HCT116 (cell line): ENCODE results near the gene ING4. TPM values are rescaled to one million over a fixed set of nuclear protein-coding genes. Genes with fewer than 3 reads are reported as not detected.
A peak's percentile ranks its signal among the peaks of the same experiment; 100 is the strongest.

Experiments
- ATAC-seq: fragments of 200-7000 bp; cut with Tn5 transposase; 2 replicates; pipeline ENCODE4 v1.9.1; 2020; ENCODE audit warnings: mild to moderate bottlenecking, moderate library complexity
- BruUV-seq: library from RNA; stranded (reverse); fragments of 400-500 nt; replicated peaks from 2 replicates; lab custom pipeline; 2021; lab: Mats Ljungman, UMichigan
- CTCF ChIA-PET: fragments of 300-600 bp; sonication (Branson Sonifier 250); formaldehyde crosslinking; loops from one replicate; lab custom pipeline; 2021; ENCODE audit warnings: antibody characterized with exemption; lab: Charles Lee
- POLR2A ChIA-PET: fragments of 300-600, 350-600 bp; sonication (Branson Sonifier 250); formaldehyde crosslinking; loops from one replicate; lab custom pipeline; 2021; ENCODE audit warnings: antibody characterized with exemption; lab: Charles Lee
- RAD21 ChIA-PET, 2 experiments: fragments of 300-600 bp; sonication (Branson Sonifier 250); formaldehyde crosslinking; loops; one replicate each; lab custom pipeline; 2023; ENCODE audit warnings: low total read pairs in 2 of 2; ENCODE audit not compliant: uncharacterized antibody in 2 of 2, unreplicated experiment in 2 of 2, low non-redundant PET in 1 of 2; lab: Charles Lee
- DNase-seq: peaks from one replicate; pipeline ENCODE4 v3.0.0-alpha.2; 2010; ENCODE audit warnings: low read depth, low spot score
- H2AFZ ChIP-seq: fragments of 200-600 bp; shearing (Covaris generic), sonication (generic); 2 replicates; pipeline ENCODE4 v1.6.1; 2017; ENCODE audit warnings: low read depth, mixed run types, mixed read lengths, antibody characterized with exemption, low read length; ENCODE audit not compliant: poor library complexity, severe bottlenecking
- H3K27ac ChIP-seq: 2 replicates; pipeline ENCODE4 v1.5.1; 2012; ENCODE audit warnings: low read depth, low read length
- H3K27me3 ChIP-seq: fragments of 200-600 bp; sonication (generic); 2 replicates; pipeline ENCODE4 v1.6.1; 2016; ENCODE audit warnings: mixed run types, low read length, mixed read lengths; ENCODE audit not compliant: insufficient read depth
- H3K36me3 ChIP-seq, 2 experiments: fragments of 200-500 bp in 1 of 2; fragments of 200-600 bp in 1 of 2; sonication (Bioruptor generic) in 1 of 2; sonication (generic) in 1 of 2; 2 replicates each; pipeline versions ENCODE4 v1.5.1 to v1.6.1; 2014 to 2016; ENCODE audit warnings: low read length in 2 of 2, inconsistent platforms in 1 of 2, mixed read lengths in 1 of 2, mixed run types in 1 of 2; ENCODE audit not compliant: insufficient read depth in 2 of 2, control insufficient read depth in 1 of 2
- H3K4me1 ChIP-seq, 2 experiments: fragments of 200-600 bp in 1 of 2; sonication (generic) in 1 of 2; 2 replicates each; pipeline versions ENCODE4 v1.5.1 to v1.6.1; 2012 to 2017; ENCODE audit warnings: low read length in 2 of 2, inconsistent platforms in 1 of 2, mild to moderate bottlenecking in 1 of 2, mixed read lengths in 1 of 2, mixed run types in 1 of 2, moderate library complexity in 1 of 2; ENCODE audit not compliant: insufficient read depth in 2 of 2, control insufficient read depth in 1 of 2
- H3K4me2 ChIP-seq: fragments of 200-600 bp; sonication (generic); 2 replicates; pipeline ENCODE4 v1.6.1; 2017; ENCODE audit warnings: mixed run types, low read length, mixed read lengths
- H3K4me3 ChIP-seq, 2 experiments: fragments of 200-600 bp in 1 of 2; sonication (generic) in 1 of 2; replicated peaks in 1 of 2; 2 replicates each; pipeline ENCODE4 v1.5.1; 2011 to 2016; ENCODE audit warnings: low read length in 2 of 2, control low read depth in 1 of 2, low read depth in 1 of 2, mild to moderate bottlenecking in 1 of 2, mixed read lengths in 1 of 2, mixed run types in 1 of 2
- H3K79me2 ChIP-seq: fragments of 200-600 bp; sonication (generic); 2 replicates; pipeline ENCODE4 v1.6.1; 2017; ENCODE audit warnings: mild to moderate bottlenecking, mixed run types, low read length, moderate library complexity, mixed read lengths; ENCODE audit not compliant: insufficient read depth
- H3K9ac ChIP-seq: fragments of 200-600 bp; sonication (generic); 2 replicates; pipeline ENCODE4 v1.6.1; 2016; ENCODE audit warnings: low read length, mixed read lengths
- H3K9me2 ChIP-seq: fragments of 200-600 bp; sonication (generic), shearing (Covaris generic); 2 replicates; pipeline ENCODE4 v1.6.1; 2017; ENCODE audit warnings: mixed run types, mild to moderate bottlenecking, moderate library complexity; ENCODE audit not compliant: insufficient read depth
- H3K9me3 ChIP-seq, 2 experiments: fragments of 200-500 bp in 1 of 2; fragments of 200-600 bp in 1 of 2; sonication (Bioruptor generic) in 1 of 2; sonication (generic) in 1 of 2; 2 replicates each; pipeline ENCODE4 v1.6.1; 2014 to 2017; ENCODE audit warnings: low read length in 2 of 2, mixed read lengths in 2 of 2, inconsistent platforms in 1 of 2, low read depth in 1 of 2, mild to moderate bottlenecking in 1 of 2, mixed run types in 1 of 2, moderate library complexity in 1 of 2; ENCODE audit not compliant: control insufficient read depth in 1 of 2, insufficient read depth in 1 of 2
- H4K20me1 ChIP-seq: fragments of 200-600 bp; sonication (generic), shearing (Covaris generic); 2 replicates; pipeline ENCODE4 v1.6.1; 2017; ENCODE audit warnings: mixed run types, mild to moderate bottlenecking, moderate library complexity; ENCODE audit not compliant: insufficient read depth
- CBX3 ChIP-seq: IDR thresholded peaks from 2 replicates; pipeline ENCODE4 v1.6.1; 2012; ENCODE audit warnings: low read depth
- CEBPB ChIP-seq: IDR thresholded peaks from 2 replicates; pipeline ENCODE4 v1.6.1; 2012; ENCODE audit warnings: low read depth
- EGR1 ChIP-seq: IDR thresholded peaks from 2 replicates; pipeline ENCODE4 v1.6.1; 2012; ENCODE audit warnings: low read depth
- EZH2 ChIP-seq: fragments of 200-600 bp; sonication (generic); IDR thresholded peaks from 2 replicates; pipeline ENCODE4 v1.6.1; 2017; ENCODE audit warnings: antibody characterized with exemption, mixed run types
- JUND ChIP-seq: IDR thresholded peaks from 2 replicates; pipeline ENCODE4 v1.6.1; 2012
- MAX ChIP-seq: IDR thresholded peaks from 2 replicates; pipeline ENCODE4 v1.6.1; 2012
- POLR2A ChIP-seq: IDR thresholded peaks from 2 replicates; pipeline ENCODE4 v1.7.0; 2011; ENCODE audit warnings: borderline replicate concordance; ENCODE audit not compliant: insufficient read depth, insufficient read length; ENCODE audit errors: extremely low read depth
- POLR2AphosphoS5 ChIP-seq: IDR thresholded peaks from 2 replicates; pipeline ENCODE4 v1.6.1; 2011; ENCODE audit warnings: mild to moderate bottlenecking, low read depth, low read length, moderate library complexity
- RAD21 ChIP-seq: IDR thresholded peaks from 2 replicates; pipeline ENCODE4 v1.6.1; 2012; ENCODE audit warnings: low read depth, mild to moderate bottlenecking
- SP1 ChIP-seq: IDR thresholded peaks from 2 replicates; pipeline ENCODE4 v1.6.1; 2012; ENCODE audit warnings: low read depth
- TCF7L2 ChIP-seq: IDR thresholded peaks from 2 replicates; pipeline ENCODE4 v1.7.0; 2011; ENCODE audit warnings: borderline replicate concordance, inconsistent platforms; ENCODE audit not compliant: insufficient read depth, insufficient read length; ENCODE audit errors: extremely low read depth
- YY1 ChIP-seq: IDR thresholded peaks from 2 replicates; pipeline ENCODE4 v1.6.1; 2011; ENCODE audit warnings: low read length, low read depth, moderate library complexity, mild to moderate bottlenecking; ENCODE audit not compliant: insufficient replicate concordance; ENCODE audit errors: extremely low read depth
- ZBTB33 ChIP-seq: IDR thresholded peaks from 2 replicates; pipeline ENCODE4 v1.6.1; 2011; ENCODE audit warnings: mild to moderate bottlenecking, low read length, moderate library complexity; ENCODE audit not compliant: insufficient replicate concordance; ENCODE audit errors: extremely low read depth
- ZFX ChIP-seq: fragments of 450-650 bp; IDR thresholded peaks from 2 replicates; pipeline ENCODE4 v1.6.1; 2017
- intact Hi-C: fragments of 100-400 bp; cut with micrococcal nuclease; formaldehyde crosslinking; loops from 2 replicates; pipeline ENCODE4 v1.10.0; 2022
- total RNA-seq: library from RNA; stranded (reverse); gene quantifications from one replicate; pipeline ENCODE4 v1.2.1, GENCODE V29; 2021; ENCODE audit not compliant: unreplicated experiment

ING4 gene
- total RNA-seq, 1 experiment from 2014 or later: 17.9 TPM

- DNase-seq (peak; percentile 32), ATAC-seq (peak; percentile 95)
- ChIA-PET CTCF (interaction anchor here (1.3 kb wide), 1 partner anchor 21 kb away, joined by 3 read pairs; no protein-coding TSS in a partner anchor), RAD21 (interaction anchor here in 1 of 2 experiments (0.6 kb wide), 1 partner anchor 104 kb away, joined by 3 read pairs; no protein-coding TSS in a partner anchor), POLR2A (interaction anchor here (1.0 to 1.1 kb wide), 2 partner anchors 53 to 166 kb away, joined by 3 to 5 read pairs; partner anchors contain the start of genes VAMP1 and ZNF384)
- Histone ChIP-seq H3K9me2 (no peaks in the 10 kb centered on the region), H4K20me1 (no peaks in the 10 kb centered on the region), H3K79me2 (no peaks in the 10 kb centered on the region), H3K4me3 (peak within 1 kb of the TSS; percentile 53 to 57), H3K4me1 (peaks cover 14 to 28% of the 10 kb centered on the region in 2 experiments), H2AFZ (peak within 1 kb of the TSS; percentile 72), H3K9ac (peak within 1 kb of the TSS; percentile 61), H3K4me2 (peak within 1 kb of the TSS; percentile 79), H3K27me3 (no peaks in the 10 kb centered on the region), H3K36me3 (no peaks in the 10 kb centered on the region), H3K9me3 (no peaks in the 10 kb centered on the region), H3K27ac (peak within 1 kb of the TSS; percentile 42)
- BruUV-seq: no TSS peak
- intact Hi-C loops: no loop called here
- TF ChIP-seq CBX3 (0 out of 2 replicates have a peak, but pooled peaks have one; percentile 43), POLR2AphosphoS5 (peak; percentile 77), RAD21 (no peak)
Measured at GRCh38 chr12:6635856-6636531, 26.9 kb downstream of the ING4 start, which contains the start of gene LPAR5. Gene LPAR5, minus strand, starts transcription at chr12:6635959. Its CDS starts 14,711 bp downstream, at chr12:6621248.

GRCh38 chr12:6635375-6635855 is 27.5 kb downstream of the ING4 start:
- intact Hi-C loops: no loop called here
- Histone ChIP-seq H3K4me1 (peaks cover 14 to 28% of the 10 kb centered on the region in 2 experiments), H3K4me3 (peak overlapping the region; percentile 53 to 57), H3K27me3 (no peaks in the 10 kb centered on the region), H3K79me2 (no peaks in the 10 kb centered on the region), H3K36me3 (no peaks in the 10 kb centered on the region), H2AFZ (peak overlapping the region; percentile 72), H3K9me2 (no peaks in the 10 kb centered on the region), H3K9me3 (no peaks in the 10 kb centered on the region), H3K9ac (peak overlapping the region; percentile 61), H4K20me1 (no peaks in the 10 kb centered on the region), H3K4me2 (peak overlapping the region; percentile 79), H3K27ac (peak overlapping the region; percentile 42)
- RAD21 ChIA-PET: interaction anchor here in 1 of 2 experiments (0.6 kb wide), 1 partner anchor 103 kb away, joined by 3 read pairs; no protein-coding TSS in a partner anchor
- POLR2A ChIA-PET: interaction anchor here (1.0 to 1.1 kb wide), 2 partner anchors 54 to 165 kb away, joined by 3 to 5 read pairs; partner anchors contain the start of genes VAMP1 and ZNF384
- TSS peak; percentile 87 for BruUV-seq
- no peak for DNase-seq
- peak; percentile 10 for ATAC-seq
- CTCF ChIA-PET: interaction anchor here (1.3 kb wide), 1 partner anchor 20 kb away, joined by 3 read pairs; no protein-coding TSS in a partner anchor
- no peak for TF ChIP-seq TCF7L2
- no peak for TF ChIP-seq EGR1
- no peak for TF ChIP-seq CEBPB
- no peak for TF ChIP-seq CBX3
- TF ChIP-seq ZFX: no peak
- TF ChIP-seq MAX: no peak
- TF ChIP-seq JUND: no peak
- TF ChIP-seq RAD21: no peak
- TF ChIP-seq POLR2A: no peak
- no peak for TF ChIP-seq YY1
- no peak for TF ChIP-seq EZH2
- TF ChIP-seq SP1: no peak
- no peak for TF ChIP-seq ZBTB33
